Eye (tissue), 1 donor: ENCODE measurements around the gene PDLIM5.
A peak's percentile ranks its signal among the peaks of the same experiment; 100 is the strongest.

ENCODE experiments used
- DNase-seq: peaks from one replicate; pipeline ENCODE4 v3.0.0-alpha.2; 2015

PDLIM5 gene

DNA sequence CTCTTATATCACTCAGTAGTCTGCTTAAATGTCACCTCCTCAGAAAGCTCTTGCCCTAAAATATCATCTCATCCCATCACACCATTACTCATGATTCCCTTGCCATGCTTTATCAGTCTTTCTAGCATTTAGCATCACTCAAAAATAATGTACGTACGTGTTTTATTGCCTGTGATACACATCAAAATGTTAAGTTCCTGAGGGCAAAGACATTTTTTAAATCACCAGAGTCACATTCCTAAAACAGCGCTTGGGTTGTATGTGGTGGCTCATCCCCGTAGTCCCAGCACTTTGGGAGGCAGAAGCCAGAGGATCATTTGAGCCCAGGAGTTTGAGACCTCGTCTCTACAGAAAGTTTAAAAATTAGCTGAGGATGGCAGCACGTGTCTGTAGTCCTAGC, 21.3 kb upstream of the PDLIM5 start:
- DNase-seq, result no peak

DNA sequence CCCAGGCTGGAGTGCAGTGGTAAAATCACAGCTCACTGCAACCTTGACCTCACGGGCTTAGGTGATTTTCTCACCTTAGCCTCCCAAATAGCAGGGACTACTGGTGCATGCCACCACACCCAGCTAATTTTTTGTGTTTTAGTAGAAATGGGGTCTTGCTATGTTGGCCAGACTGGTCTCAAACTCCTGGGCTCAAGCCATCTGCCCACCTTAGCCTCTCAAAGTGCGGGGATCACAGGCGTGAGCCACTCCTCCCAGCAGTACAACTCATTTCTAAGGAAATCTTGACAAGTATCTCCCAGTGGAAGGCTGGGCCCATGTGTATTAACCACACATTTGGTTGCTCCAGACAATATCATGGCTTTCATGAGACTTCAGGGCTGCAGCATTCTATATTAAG, 20.4 kb upstream of the PDLIM5 start:
- no peak for DNase-seq

DNA sequence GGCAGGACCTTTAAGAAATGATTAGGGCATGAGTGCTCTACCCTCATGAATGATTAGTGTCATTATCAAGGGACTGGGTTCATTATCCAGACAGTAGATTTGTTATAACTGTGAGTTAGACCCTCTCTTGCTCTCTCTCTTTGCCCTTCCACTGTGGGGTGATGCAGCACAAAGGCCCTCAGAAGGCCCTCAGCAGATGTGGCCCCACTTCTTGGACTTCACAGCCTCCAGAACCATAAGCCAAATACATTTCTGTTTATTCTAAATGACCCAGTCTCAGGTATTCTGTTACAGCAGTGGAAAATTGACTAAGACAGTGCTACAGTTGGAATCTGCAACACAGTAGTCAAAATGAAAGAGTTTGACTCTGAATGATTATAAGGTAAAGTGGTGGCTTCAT, 17.2 kb upstream of the PDLIM5 start:
- no peak for DNase-seq

DNA sequence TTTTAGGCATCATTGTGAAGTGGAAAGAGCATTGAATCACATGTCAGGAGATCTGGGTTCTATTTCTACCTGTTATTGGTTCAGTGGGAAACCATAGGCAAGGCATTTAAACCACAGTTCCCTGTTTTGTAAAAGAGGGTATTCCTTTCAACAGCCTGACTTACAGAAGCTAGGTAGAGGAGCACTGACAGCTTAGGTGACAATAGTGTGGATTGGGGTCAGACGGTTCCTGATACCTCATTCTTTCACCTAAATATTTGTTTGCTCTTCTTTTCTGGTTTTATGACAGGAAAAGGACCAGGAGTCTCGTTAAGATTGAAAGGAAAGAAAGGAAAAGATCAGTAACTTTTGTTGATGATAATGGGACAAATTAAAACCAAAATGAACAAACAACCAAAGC, 15.9 kb upstream of the PDLIM5 start:
- no peak for DNase-seq

DNA sequence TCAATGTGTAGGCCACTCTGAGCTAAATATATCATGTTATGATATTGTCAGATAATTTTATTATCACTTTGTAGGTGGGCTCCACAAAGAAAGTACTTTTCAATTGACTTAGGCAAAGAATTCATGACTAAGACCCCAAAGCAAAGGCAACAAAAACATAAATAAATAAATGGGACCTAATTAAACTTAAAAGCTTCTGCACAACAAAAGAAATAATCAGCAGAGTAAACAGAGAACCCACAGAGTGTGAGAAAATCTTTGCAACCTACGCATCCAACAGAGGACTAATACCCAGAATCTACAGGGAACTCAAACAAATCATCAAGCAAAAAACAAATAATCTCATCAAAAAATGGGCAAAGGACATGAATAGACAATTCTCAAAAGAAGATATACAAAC, 15.2 kb upstream of the PDLIM5 start:
- DNase-seq, result no peak

DNA sequence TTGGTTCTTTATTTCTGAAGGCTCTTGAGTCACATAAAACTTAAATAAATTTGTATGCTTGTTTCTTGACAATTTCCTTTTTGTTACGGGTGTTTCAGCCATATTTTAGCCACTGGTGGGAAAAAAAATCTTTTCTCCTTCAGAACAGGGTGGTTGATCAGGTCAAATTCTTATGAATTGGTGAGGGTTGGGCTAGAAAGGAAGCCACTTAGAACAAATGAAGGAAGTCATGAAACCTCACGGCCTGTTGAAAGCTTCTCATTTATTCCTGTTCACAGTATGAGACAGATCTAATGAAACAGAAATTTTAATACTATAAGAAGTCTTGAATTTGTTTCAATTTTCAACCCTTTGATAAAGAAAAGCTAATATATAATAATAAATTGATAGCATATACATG, 12.1 kb upstream of the PDLIM5 start:
- no peak for DNase-seq

DNA sequence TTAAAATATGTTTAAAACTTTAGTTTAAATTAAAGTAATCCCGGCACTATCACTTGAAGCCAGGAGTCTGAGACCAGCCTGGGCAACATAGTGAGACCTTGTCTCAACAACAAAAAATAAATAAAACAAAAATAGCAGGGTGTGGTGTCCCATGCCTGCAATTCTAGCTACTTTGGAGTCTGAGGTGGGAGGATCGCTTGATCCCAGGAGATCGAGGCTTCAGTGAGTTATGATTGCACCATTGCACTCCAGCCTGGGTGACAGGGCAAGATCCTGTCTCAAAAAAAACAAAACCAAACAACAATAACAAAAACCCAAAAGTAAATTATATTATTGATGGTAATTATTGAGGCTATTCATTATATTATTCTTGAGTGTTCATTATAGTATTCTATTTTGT, 9.9 kb upstream of the PDLIM5 start:
- DNase-seq, result no peak

DNA sequence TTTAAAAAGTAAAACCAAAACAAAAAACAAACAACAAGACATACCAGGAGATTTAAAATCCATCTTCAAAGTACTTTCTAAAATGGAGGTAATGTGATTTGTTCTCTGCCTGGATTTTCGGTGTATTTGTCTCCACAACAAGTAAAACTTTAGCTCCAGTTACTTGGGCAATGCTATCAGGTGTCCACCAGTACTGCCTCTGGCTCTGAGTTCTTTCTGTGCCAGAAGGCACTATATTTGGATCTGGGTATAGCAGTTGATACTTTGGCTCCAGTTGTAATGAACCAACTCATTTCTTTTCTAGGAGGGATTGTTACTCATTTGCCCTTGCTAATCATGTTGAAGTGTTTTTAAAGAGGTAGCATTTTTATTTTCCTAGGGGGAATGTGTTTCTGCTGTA, 9.5 kb upstream of the PDLIM5 start:
- DNase-seq, result no peak

DNA sequence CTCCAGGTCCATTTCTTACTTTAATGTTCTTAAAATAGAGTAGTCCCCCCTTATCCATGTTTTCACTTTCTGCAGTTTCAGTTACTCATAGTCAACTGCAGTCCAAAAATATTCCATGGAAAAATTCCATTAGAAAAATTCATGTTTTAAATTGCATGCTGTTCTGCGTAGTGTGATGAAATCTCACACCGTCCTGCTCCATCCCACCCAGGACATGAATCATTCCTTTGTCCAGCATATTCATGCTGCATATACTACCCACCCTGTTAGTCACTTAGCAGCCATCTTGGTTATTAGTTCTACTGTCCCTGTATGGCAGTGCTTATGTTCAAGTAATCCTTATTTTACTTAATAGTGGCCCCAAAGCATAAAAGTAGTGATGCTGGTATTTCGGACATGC, 5.4 kb upstream of the PDLIM5 start:
- DNase-seq, result no peak

DNA sequence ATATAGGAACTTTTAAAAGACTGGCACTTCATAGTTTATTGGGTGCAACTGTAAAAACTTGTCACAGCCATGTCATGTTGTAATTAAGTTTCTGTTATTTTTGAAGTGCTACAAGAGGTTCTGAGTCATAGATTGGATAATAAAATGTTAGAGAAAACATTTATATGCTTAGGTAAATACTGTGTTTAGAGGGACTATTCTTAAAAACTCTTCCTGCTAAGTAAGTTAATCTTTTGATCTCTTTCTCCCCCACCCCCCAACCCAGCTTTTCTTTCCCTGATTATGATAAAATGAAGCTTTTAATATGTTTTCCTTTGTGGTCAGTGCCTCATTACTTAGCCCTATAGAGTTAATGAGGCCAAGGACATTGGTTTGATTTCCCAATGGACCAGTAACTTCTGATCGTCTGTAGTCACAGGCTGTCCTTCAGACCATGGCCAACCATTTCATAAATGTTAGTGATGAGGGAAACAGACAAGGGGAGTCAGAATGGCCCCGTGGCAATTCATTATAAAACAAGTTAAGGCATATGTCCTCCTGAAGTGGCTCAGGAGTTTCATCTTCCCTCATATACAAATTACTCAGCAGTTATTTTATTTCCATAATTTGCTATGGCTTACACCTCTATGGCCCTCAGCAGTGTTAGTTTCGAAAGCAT, 3.9 kb upstream of the PDLIM5 start:
- DNase-seq, result no peak

DNA sequence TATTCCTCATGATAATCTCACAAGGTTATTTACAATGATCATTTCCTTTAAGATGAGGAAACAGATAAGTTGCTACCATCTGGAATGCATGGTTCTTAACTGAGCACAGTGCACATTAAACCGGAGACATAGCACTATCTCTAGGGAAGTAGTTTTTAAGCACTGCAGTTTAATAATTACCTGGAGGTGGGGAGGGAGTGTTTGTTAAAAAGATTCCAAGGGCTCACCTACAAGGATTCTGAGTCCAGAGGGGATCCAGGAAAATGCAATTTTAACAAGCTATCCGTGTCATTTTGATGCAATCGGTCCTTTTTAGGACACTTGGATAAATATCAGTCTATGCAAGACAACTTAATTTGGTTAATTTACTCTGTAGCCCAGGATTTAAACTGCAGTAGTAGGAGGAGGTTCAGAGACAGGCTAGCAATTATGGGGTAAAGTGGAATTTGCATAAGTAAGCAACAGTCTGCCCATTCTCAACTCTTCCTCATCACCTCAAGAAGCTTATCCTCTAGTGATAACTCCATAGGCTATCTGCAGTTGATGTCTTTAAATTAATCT, 2.8 kb upstream of the PDLIM5 start:
- no peak for DNase-seq

DNA sequence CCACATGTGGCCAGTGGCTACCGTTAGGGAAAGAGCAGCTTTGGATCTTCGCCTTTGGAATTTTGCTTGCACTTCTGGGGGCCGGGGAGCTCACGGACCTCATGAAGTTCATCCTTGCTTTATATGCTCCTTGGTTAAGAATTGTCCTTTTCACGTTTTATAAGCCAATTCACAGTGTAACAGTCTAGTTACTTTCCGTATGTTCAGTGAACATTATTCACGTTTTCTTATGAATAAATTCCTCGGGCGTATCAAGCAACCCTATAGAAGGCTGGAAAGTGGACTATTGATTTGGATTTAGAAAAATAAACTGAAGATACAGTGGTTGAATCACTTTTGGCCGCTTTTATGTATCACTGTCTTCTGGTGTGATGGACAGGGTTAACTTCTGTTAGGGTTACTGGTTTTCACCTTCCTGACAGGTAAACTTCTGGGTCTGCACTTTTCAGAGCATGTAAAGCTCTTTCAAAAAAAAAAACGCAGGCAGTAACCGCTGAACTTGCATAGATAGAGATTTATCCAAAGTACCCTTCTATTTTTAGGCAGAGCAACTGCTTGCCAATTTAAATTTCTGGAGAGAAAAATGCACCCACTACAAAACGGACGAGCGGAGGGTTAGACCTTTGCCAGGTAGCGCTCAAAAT, 569 bp upstream of the PDLIM5 start:
- DNase-seq, result no peak

DNA sequence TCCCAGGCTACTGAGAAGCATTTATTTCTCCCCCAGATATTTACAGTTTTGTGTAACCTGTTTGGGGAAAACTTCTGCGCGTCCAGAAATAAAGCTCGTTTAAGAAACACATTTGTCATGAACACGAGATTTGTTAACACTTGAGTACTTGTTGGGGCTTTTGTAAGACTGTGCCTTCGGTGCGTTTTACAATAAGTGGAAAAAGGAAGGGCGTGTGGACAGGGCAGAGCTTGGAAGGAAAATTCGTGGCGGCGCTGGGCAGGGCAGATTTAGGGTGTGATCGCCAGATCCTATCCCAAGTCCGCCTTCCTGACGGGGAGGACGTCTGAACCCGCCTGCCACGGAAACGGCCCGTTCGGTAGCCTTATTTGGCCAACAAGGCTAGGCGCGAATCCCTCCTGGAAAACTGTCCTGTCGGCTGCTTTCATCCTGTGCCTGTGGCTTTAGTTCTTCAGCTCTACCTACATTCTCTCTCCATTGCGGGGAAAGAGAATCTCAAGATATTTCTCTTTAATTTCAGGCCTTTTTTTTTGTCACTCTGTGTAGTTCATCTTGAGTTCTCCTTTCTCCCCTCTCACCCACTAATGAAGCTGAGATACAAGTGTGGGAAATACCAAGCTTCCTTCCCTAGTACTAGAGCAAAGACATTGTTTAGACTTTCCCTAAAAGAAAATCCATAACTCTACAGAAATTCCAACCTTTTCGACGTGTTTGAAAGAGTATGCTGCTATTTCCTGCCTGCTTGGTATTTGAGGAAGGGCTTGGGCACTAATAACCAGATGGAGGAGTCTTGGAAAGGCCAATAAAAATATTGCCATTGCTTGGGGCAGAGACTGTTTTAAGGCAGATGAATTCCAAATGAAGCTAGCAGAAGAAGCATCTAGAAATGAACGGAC, 982 bp downstream of the PDLIM5 start:
- peak; percentile 83 for DNase-seq

DNA sequence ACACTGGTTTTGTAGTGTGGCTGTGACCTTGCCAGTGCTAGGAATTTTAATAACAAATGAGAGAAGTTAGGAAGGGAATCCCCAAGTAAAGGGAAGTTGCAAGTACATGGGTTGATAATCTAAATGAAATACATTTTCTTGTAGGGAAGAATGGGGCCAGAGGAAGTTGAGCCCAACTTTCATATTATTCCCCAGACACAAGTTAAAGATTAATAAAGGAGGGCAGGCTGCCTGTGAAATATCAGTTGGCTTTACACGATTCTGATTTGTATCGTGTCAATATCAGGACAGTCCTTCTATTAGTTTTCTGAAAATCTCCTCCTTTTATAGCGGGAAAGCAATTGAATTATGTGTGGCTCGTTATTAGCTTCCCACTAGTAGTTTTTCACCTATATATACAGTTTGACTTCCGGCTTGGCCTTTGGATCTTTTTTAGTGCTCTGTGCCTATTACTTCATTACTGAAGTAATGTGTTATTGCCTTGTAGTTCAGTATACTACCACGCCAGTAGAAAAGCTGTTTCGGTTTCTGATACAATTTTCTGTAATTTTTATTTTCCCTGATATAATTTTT, 1.7 kb downstream of the PDLIM5 start:
- peak; percentile 23 for DNase-seq

DNA sequence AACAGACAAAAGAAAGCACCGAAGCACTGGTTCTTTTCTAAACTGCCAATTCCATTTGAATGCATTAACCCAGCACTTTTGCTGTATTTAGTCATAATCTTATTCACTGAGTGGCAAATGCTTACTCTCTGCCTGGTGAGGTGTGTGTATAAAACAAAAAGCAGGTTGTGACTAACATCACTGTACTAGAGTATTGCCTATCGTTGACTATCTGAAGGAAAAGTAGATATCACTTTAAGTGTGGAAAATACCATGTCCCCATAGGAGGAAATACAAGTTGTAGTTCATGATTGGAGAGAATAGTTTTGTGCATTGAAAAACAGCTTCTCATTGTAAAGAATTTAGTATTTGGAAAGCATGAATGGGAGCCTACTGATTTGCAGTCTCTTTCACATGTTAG, 2.7 kb downstream of the PDLIM5 start:
- DNase-seq, result peak; percentile 46

DNA sequence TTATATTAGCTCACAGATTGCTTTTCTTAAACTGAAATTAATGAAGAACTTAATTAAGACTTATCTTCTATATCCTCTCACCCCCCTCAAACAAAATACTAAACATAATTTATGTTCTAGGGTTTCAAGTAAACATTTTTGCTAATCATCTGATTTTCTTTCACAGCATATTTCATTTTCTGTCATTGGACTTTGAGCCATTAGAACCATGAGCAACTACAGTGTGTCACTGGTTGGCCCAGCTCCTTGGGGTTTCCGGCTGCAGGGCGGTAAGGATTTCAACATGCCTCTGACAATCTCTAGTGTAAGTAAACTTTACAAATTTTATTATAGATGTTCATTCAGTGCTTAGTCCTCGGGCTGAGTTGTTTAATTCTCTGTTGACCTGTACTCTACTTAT, 3.3 kb downstream of the PDLIM5 start:
- DNase-seq, result no peak

DNA sequence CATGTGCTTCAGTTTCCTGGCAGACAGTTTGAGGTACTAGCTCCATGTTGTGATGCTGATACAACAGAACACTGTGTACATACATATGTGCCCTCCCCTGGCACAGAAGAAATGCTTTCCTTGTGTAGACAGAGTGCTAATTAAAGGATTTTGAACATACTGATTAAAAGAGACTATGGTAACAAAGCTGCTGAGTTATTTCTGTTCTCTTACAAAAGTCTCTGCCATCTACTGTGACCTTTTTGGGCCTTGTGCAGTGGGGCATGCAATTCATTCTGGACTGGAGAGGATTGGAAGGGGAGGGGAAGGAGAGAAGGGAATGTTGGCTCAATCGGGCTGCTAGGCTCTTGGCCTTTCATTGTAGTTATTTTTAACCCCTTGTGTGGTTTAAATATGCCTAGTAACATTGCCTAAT, 6.0 kb downstream of the PDLIM5 start:
- DNase-seq, result peak; percentile 94

DNA sequence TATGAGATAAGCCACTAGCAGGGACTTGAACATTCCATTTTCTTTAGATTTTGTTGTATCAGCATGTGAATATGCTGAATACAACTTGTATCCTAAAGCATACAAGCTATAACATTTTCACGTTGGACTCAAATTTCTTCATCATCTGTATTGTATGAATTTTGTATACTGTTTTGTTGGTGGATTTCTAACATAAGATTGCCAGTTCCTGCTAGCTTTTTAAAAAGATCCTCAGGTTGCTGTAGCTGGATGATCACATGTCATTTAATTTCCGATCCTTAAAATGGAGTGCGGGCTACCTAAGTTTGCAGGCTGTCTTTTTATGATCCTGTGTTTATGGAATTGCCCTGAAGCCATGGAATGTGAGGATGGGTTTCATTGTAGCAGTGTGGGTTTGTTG, 6.9 kb downstream of the PDLIM5 start:
- DNase-seq, result peak; percentile 41

DNA sequence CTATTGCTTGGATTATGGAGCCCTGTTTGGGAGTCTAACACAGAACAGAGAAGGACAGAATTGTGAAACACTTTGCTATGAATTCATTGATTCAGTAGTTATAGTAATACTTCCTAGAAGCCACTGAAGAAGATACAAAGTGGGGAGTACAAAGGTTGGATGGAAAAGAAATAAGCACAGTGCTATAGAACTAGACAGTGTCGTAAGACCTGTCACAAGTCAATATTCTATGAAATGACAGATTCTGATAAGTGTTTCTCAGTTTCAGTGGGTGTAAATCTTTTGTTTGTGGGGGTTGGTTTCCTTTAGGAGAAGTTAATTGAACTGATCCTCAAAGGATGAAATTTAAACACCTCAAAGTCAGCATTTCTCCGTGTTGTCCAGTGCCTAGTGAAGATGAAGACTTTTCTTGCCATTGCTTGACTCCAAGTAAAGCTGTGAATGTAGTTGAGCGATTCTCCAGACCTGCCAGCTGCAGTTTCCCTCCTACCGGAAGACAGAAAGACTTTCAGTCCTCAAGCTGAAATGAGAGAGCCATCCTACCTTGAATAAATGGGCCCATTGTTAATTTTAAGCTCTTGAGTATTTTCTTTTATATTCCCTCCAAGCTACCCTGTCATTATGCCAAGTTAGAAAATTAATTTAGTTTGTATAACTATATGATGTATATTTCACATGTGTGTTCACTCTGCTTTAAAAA, 7.9 kb downstream of the PDLIM5 start:
- DNase-seq, result peak; percentile 32

DNA sequence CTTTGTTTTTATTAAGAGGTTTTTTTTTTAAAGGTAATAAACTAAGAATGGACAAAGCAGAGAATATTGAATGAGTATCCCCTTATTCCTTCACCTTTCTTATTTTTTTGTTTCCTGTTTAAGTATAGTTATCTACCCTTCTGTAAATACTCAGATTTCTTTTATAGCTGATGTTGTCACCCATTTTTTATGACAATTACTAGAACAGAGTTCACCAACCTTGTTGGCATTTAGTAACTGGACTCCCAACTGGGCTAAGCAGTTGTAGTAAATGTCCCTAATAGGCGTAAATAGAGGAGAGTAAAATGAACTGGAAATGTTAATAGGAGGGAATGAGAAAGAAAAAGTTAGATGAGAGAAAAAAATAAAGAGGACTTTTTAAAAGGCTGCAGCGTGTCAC, 9.8 kb downstream of the PDLIM5 start:
- no peak for DNase-seq

DNA sequence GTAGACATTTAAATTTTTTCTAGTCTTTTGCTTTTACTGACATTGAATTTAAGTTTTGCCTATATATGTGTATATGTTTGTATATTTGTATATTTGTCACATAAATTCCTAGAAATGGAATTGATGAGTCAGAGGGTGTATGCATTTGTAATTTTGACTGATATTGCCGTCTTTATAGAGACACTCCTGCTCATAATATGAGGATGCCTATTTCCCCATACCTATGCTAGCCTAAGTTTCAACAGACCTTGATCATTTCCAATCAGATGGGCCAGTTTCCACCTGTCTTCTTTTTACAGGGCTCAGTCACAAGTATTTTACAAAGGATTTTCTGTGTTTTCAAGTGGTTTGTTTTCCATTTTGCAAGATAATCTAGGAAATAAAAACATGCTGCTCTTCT, 10.8 kb downstream of the PDLIM5 start:
- DNase-seq, result no peak

DNA sequence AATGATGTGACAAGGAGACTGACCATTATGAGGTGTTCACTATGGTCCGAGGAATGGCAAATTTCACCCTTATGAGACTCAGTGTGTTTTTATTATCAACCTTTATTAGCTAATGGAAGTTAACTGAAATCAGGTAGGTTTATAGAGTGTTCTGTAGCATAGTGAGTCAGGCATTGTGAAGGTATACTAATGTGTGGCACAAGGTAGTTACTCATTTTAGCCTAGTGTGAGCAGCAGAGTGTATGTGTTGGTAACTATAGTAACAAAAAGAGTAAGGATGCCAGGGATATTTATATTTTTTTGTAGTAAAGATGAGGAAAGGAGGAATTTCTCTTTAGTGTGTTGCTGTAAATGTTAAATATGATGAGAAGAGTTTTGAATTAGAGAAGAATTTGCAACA, 12.0 kb downstream of the PDLIM5 start:
- DNase-seq, result no peak

DNA sequence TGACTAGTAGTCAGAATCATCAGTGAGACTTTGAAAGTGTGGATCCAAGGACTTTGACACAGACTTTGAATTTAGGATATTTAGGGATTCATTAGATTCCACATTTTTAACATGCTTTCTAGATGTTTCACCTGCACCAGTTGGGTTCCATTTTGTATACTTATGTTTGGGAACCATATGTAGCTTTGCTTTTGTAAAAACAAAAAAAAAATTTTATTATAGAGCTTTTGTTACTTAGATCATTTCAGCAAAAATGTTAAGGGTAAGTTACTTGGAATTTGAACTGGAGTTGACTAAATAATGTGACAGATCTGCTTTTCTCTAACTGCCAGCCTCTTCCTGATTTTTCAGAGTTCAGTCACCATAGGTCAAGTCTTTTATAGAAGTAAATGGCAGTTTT, 14.6 kb downstream of the PDLIM5 start:
- no peak for DNase-seq
